Cardiac muscle cell (in vitro differentiated cells and primary cell): ENCODE measurements around the gene PCDH12. TPM values are rescaled to one million over a fixed set of nuclear protein-coding genes. Genes with fewer than 3 reads are reported as not detected.
A peak's percentile ranks its signal among the peaks of the same experiment; 100 is the strongest.

ENCODE experiments used
- DNase-seq, 2 donors: peaks; one replicate each; pipeline versions ENCODE4 v3.0.0 to v3.0.0-alpha.2; 2010 to 2017; ENCODE audit warnings: low read depth in 1 of 2, low spot score in 1 of 2
- H3K27ac ChIP-seq: fragments of 200-600 bp; sonication (generic); 2 replicates; pipeline ENCODE4 v1.5.1; 2016
- H3K27me3 ChIP-seq: fragments of 200-600 bp; sonication (generic); 2 replicates; pipeline ENCODE4 v1.6.0; 2016; ENCODE audit warnings: control low read depth
- H3K36me3 ChIP-seq: fragments of 200-600 bp; sonication (generic); 2 replicates; pipeline ENCODE4 v1.5.1; 2016; ENCODE audit warnings: control low read depth
- H3K4me1 ChIP-seq: fragments of 200-600 bp; sonication (generic); 2 replicates; pipeline ENCODE4 v1.8.1; 2017; ENCODE audit warnings: low read depth, mild to moderate bottlenecking, mixed run types
- H3K4me3 ChIP-seq: fragments of 200-600 bp; sonication (generic); 2 replicates; pipeline ENCODE4 v1.5.1; 2016; ENCODE audit warnings: mild to moderate bottlenecking
- H3K9me3 ChIP-seq: fragments of 200-600 bp; sonication (generic); 2 replicates; pipeline ENCODE4 v1.5.1; 2017; ENCODE audit warnings: low read depth, mild to moderate bottlenecking, control low read depth
- polyA plus RNA-seq: library from polyadenylated mRNA; unstranded; fragments of >200 nt; fragmentation: Nextera tagmentation; extraction: Ambion mirVana; gene quantifications from 2 replicates; pipeline ENCODE4 v1.2.1, GENCODE V29; 2016
- total RNA-seq: library from RNA; depleted of rRNA; stranded (reverse); fragments of >200 nt; gene quantifications from 2 replicates; pipeline ENCODE4 v1.2.3, GENCODE V29; 2016
- TF ChIP-seq, protein P1 (sequence below): IDR thresholded peaks from 2 replicates; pipeline ENCODE4 v1.5.1; 2012; ENCODE audit warnings: low read depth, mild to moderate bottlenecking, low read length

PCDH12 gene
- total and polyA plus RNA-seq, 2 experiments from 2014 or later = 0.44 to 0.57 TPM

DNA sequence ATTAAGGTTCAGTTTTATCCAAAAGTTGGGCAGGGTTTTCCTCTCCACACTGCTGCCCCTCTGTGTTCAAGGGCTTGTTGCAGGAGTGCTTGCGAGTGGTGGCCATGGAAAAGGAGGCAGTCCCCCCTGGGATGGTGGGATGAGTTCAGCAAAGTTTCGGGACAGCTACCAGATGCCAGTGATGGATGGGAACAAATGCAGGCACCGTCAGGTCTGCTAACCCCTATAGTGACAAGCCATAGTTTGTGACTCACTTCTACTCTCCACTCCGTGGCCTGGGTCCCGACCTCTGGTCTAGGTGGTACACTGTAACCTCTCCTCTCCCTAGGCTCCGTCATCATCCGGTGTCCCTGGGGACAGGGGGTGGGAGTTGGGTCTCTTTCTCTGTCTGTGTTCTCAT, 7.1 kb upstream of the PCDH12 start:
- H3K9me3 ChIP-seq = no peaks in the 10 kb centered on the region
- H3K27ac ChIP-seq = no peak overlapping the region
- TF ChIP-seq, protein P1, sequence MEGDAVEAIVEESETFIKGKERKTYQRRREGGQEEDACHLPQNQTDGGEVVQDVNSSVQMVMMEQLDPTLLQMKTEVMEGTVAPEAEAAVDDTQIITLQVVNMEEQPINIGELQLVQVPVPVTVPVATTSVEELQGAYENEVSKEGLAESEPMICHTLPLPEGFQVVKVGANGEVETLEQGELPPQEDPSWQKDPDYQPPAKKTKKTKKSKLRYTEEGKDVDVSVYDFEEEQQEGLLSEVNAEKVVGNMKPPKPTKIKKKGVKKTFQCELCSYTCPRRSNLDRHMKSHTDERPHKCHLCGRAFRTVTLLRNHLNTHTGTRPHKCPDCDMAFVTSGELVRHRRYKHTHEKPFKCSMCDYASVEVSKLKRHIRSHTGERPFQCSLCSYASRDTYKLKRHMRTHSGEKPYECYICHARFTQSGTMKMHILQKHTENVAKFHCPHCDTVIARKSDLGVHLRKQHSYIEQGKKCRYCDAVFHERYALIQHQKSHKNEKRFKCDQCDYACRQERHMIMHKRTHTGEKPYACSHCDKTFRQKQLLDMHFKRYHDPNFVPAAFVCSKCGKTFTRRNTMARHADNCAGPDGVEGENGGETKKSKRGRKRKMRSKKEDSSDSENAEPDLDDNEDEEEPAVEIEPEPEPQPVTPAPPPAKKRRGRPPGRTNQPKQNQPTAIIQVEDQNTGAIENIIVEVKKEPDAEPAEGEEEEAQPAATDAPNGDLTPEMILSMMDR = no peak
- H3K4me1 ChIP-seq = peaks cover 10% of the 10 kb centered on the region
- DNase-seq = no peak
- H3K27me3 ChIP-seq = no peaks in the 10 kb centered on the region
- no peaks in the 10 kb centered on the region for H3K36me3 ChIP-seq
- no peak overlapping the region for H3K4me3 ChIP-seq

DNA sequence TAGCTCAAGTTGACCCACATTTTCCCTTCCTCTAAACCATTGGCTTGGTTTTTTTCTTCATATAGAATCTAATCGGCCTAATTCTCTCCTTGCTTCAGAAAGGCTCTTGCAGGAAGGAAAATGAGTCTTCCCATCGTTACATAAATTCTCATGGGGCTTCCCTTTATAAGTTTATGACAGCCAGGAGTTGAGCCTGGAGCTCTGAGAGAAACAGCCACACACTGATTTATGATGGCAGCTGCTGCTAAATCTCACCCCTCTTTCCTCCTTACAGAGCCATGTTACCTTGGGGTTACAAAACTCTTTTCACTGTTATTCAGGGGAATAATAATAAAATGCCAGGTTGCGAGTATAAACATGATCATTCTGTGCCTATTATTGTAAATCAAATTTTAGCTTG, 5.7 kb upstream of the PCDH12 start:
- H3K9me3 ChIP-seq = no peaks in the 10 kb centered on the region
- H3K36me3 ChIP-seq = no peaks in the 10 kb centered on the region
- DNase-seq = no peak
- no peak overlapping the region for H3K27ac ChIP-seq
- H3K27me3 ChIP-seq = no peaks in the 10 kb centered on the region
- H3K4me3 ChIP-seq = no peak overlapping the region
- TF ChIP-seq, protein P1 = no peak
- H3K4me1 ChIP-seq = peaks cover 7% of the 10 kb centered on the region

DNA sequence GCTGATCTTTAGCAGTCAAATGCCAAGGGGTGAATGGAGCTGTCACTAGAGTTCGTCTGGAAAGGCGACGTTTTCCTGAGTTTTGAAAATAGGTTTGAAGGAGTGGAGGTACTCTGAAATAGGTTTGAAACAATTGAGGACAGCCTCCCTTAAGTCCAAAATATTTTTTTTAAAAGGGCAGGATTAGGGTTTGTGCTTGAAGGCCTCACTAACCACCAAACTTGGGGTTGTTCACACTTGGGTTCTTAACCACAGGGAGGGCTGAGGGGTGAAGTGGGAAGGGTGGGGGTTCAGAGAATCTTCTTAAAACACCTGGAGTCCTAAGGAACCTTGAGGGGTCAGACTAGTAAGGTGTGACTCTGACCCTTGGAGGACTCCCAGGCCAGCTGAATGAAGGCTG, 3.5 kb upstream of the PCDH12 start:
- TF ChIP-seq, protein P1 = no peak
- Histone ChIP-seq H3K36me3 (no peaks in the 10 kb centered on the region), H3K27ac (no peak overlapping the region), H3K4me1 (peaks cover 7% of the 10 kb centered on the region), H3K27me3 (no peaks in the 10 kb centered on the region), H3K9me3 (no peaks in the 10 kb centered on the region), H3K4me3 (no peak overlapping the region)
- DNase-seq = no peak

DNA sequence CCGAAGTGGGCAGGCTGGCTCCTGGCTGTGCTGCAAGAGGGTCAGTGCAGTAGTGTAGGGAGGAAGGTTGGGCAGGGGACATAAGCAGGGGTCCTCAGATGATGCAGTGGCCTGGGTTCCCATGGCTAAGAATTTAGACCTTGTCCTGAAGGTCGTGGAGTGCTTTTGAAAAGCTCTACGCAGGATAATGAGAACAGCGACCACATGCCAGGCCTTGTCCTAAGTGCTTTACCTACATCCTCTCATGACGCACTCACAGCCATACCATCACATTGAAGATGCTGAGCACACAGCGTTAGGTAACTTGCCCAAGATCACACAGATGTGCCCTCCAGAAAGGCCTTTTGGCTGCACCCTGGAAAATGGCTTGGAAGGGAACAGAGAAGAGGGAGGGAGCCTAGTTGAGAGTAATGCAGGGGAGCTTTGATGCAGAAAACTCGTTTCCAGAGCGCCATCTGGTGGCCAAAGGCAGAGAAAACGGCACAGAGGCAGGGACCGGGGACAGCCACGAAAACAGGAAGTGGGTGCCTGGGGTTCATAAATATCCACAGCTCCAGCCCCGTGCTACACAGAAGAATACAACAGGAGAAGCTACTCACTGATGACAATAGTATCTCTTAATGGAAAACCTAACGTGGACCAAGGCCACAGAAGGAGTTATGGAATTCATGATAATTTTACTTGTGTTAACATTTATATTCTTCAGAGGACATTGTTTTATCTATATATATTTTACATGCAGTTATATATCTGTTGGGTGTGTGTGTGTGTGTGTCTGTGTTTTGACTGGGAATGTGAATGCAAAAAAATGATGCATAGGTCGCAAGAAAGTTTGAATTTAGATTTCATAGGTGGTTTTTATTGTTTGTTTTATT, 2.7 kb upstream of the PCDH12 start:
- no peaks in the 10 kb centered on the region for H3K9me3 ChIP-seq
- DNase-seq = peak; percentile 87 to 92
- TF ChIP-seq, protein P1 = peak; percentile 90
- H3K4me3 ChIP-seq = no peak overlapping the region
- H3K36me3 ChIP-seq = no peaks in the 10 kb centered on the region
- peaks cover 7% of the 10 kb centered on the region for H3K4me1 ChIP-seq
- no peak overlapping the region for H3K27ac ChIP-seq
- no peaks in the 10 kb centered on the region for H3K27me3 ChIP-seq

DNA sequence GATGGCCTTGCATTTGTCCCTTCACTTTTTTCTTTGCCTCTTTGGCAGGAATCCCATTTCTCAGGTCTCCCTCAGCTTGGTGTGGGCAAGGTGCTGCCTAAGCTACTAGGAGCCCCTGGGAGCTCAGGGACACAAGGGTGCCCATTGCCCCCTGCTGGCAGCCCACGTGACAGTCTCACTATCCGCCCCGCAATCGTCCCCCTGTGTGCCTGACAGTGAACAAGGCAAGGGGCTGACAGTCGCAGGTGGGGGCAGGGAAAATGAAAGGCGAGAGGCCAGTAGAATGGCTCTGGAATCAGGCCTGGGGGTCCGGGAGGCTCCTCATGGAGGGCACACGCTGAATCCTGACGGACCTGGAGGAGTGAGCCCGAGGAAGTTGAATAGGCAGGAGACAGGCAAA, 2.0 kb upstream of the PCDH12 start:
- TF ChIP-seq, protein P1 = peak; percentile 33
- no peaks in the 10 kb centered on the region for H3K27me3 ChIP-seq
- H3K4me1 ChIP-seq = peaks cover 7% of the 10 kb centered on the region
- no peak overlapping the region for H3K4me3 ChIP-seq
- no peaks in the 10 kb centered on the region for H3K36me3 ChIP-seq
- H3K9me3 ChIP-seq = no peaks in the 10 kb centered on the region
- peak in 1 of 2 donors; percentile 8 for DNase-seq
- no peak overlapping the region for H3K27ac ChIP-seq
